CD8-positive, alpha-beta memory T cell (primary cell): Measurements from ENCODE around the gene NUCB2. TPM values are rescaled to one million over a fixed set of nuclear protein-coding genes. Genes with fewer than 3 reads are reported as not detected.

Experiments
- CTCF ChIA-PET: fragments of 350-600 bp; sonication (Branson Sonifier 250); formaldehyde crosslinking; loops from one replicate; lab custom pipeline; 2021; ENCODE audit warnings: antibody characterized with exemption; lab: Charles Lee
- POLR2A ChIA-PET: fragments of 350-600 bp; sonication (Branson Sonifier 250); formaldehyde crosslinking; loops from one replicate; lab custom pipeline; 2021; ENCODE audit warnings: antibody characterized with exemption; lab: Charles Lee
- DNase-seq, 5 donors: peaks; one replicate each; pipeline versions ENCODE4 v3.0.0 to v3.0.0-alpha.2; 2020 to 2022; ENCODE audit warnings: mixed read lengths in 1 of 5
- H3K27ac ChIP-seq: one replicate; pipeline ENCODE4 v1.7.0; 2013; ENCODE audit warnings: low read depth, mild to moderate bottlenecking, low read length, moderate library complexity
- H3K27me3 ChIP-seq: 2 replicates; pipeline ENCODE4 v1.7.0; 2013; ENCODE audit warnings: low read length, mild to moderate bottlenecking; ENCODE audit not compliant: insufficient read depth, poor library complexity, severe bottlenecking
- H3K36me3 ChIP-seq: 2 replicates; pipeline ENCODE4 v1.7.0; 2013; ENCODE audit warnings: mild to moderate bottlenecking, low read length, moderate library complexity; ENCODE audit not compliant: insufficient read depth
- H3K4me1 ChIP-seq: 2 replicates; pipeline ENCODE4 v1.7.0; 2013; ENCODE audit warnings: mild to moderate bottlenecking, low read length, moderate library complexity; ENCODE audit not compliant: insufficient read depth
- H3K4me3 ChIP-seq: 2 replicates; pipeline ENCODE4 v1.7.0; 2013; ENCODE audit warnings: mild to moderate bottlenecking, low read length
- H3K9me3 ChIP-seq: 2 replicates; pipeline ENCODE4 v1.7.0; 2013; ENCODE audit warnings: mild to moderate bottlenecking, low read length
- H3K27ac Mint-ChIP-seq, 8 donors: one replicate each; pipeline ENCODE4 v1.8.0; 2020 to 2021; ENCODE audit warnings: mixed read lengths in 8 of 8, mild to moderate bottlenecking in 6 of 8, inconsistent platforms in 3 of 8, moderate library complexity in 3 of 8
- H3K27me3 Mint-ChIP-seq, 2 donors: one replicate each; pipeline ENCODE4 v1.8.0; 2020 to 2021; ENCODE audit warnings: mixed read lengths in 2 of 2, mild to moderate bottlenecking in 1 of 2, moderate library complexity in 1 of 2
- H3K36me3 Mint-ChIP-seq, 3 donors: one replicate each; pipeline ENCODE4 v1.8.0; 2020 to 2021; ENCODE audit warnings: mixed read lengths in 3 of 3, inconsistent platforms in 1 of 3, mild to moderate bottlenecking in 1 of 3
- H3K4me1 Mint-ChIP-seq, 3 donors: one replicate each; pipeline ENCODE4 v1.8.0; 2020 to 2021; ENCODE audit warnings: mixed read lengths in 3 of 3, inconsistent platforms in 1 of 3, mild to moderate bottlenecking in 1 of 3
- H3K4me3 Mint-ChIP-seq, 7 donors: one replicate each; pipeline ENCODE4 v1.8.0; 2020 to 2021; ENCODE audit warnings: mixed read lengths in 7 of 7, mild to moderate bottlenecking in 6 of 7, moderate library complexity in 4 of 7, inconsistent platforms in 2 of 7
- H3K9me3 Mint-ChIP-seq, 5 donors: one replicate each; pipeline ENCODE4 v1.8.0; 2020 to 2022; ENCODE audit warnings: mixed read lengths in 5 of 5, mild to moderate bottlenecking in 3 of 5, moderate library complexity in 2 of 5, inconsistent platforms in 1 of 5
- polyA plus RNA-seq: library from polyadenylated mRNA; unstranded; fragments of 300-500 nt; fragmentation: Illumina TruSeq; gene quantifications from one replicate; pipeline ENCODE4 v1.2.3, GENCODE V29; 2021
- total RNA-seq, 2 experiments: library from RNA; stranded (reverse); gene quantifications; one replicate each; pipeline ENCODE4 v1.2.3, GENCODE V29; 2021

NUCB2 gene
- total and polyA plus RNA-seq, 3 experiments from 2014 or later = 30.3 to 218 (median 33.3) TPM

DNA sequence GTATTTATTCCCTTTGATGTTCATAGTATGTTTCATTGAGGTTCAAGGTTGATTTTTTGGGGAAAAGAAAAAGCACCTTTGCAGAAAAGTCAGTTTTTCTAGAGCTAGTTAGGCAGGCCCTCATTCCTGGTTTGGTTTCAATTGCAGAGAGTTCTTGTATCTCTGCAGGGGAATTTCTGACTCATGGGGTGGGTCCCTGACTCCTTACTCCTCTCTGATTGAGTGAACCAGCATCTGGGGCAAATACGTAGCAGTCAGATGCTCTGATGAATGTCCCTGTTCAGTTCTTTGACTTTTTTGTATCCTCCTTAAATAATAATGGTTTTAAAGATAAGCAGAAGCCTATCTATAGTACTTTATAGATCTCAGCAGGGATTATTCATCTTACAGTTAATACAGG lies 67.4 kb downstream of the NUCB2 start:
- CTCF ChIA-PET = no interaction called here
- peaks cover 0 to 1% of the 10 kb centered on the region in 2 donors for H3K27me3 Mint-ChIP-seq
- Histone ChIP-seq H3K4me1 (no peaks in the 10 kb centered on the region), H3K27ac (no peak overlapping the region), H3K4me3 (no peak overlapping the region), H3K36me3 (no peaks in the 10 kb centered on the region), H3K27me3 (no peaks in the 10 kb centered on the region), H3K9me3 (no peaks in the 10 kb centered on the region)
- DNase-seq = no peak
- H3K4me1 Mint-ChIP-seq = no peaks in the 10 kb centered on the region
- H3K27ac Mint-ChIP-seq = no peak overlapping the region
- peaks cover 0 to 9% (median 3%) of the 10 kb centered on the region in 3 donors for H3K36me3 Mint-ChIP-seq
- H3K9me3 Mint-ChIP-seq = no peaks in the 10 kb centered on the region
- POLR2A ChIA-PET = no interaction called here
- H3K4me3 Mint-ChIP-seq = no peak overlapping the region

DNA sequence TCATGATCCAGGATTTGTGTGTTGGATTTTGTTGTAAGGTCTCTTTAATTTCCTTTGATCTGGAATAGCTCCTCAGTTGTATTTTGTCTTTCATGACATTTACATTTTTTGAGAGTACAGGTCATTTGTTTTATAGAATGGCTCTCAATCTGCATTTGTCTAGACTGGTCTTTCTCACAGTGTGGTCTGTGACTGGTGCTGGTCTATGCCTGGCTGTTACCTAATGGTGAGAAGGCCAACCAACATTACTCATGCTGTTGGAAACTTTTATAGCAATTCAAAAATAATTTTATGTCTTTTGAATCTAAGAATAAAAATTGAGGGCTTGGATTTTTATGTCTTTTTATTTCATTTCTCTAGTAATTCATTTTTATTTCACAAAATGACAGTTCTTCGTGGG lies 71.1 kb downstream of the NUCB2 start:
- CTCF ChIA-PET = interaction anchor here (0.7 kb wide), 1 partner anchor 1374 kb away, joined by 3 read pairs; no protein-coding TSS in a partner anchor
- Histone ChIP-seq H3K27me3 (no peaks in the 10 kb centered on the region), H3K36me3 (no peaks in the 10 kb centered on the region), H3K9me3 (no peaks in the 10 kb centered on the region), H3K4me1 (peaks cover 5% of the 10 kb centered on the region), H3K27ac (no peak overlapping the region), H3K4me3 (no peak overlapping the region)
- POLR2A ChIA-PET = interaction anchor here (0.5 to 0.7 kb wide), 2 partner anchors 72 to 270 kb away, joined by 5 to 12 read pairs; partner anchors contain the start of gene RPS13
- DNase-seq = no peak
- Mint-ChIP-seq H3K27me3 (peaks cover 0 to 1% of the 10 kb centered on the region in 2 donors), H3K9me3 (no peaks in the 10 kb centered on the region), H3K36me3 (peaks cover 0 to 9% (median 3%) of the 10 kb centered on the region in 3 donors), H3K4me3 (no peak overlapping the region), H3K4me1 (peaks cover 12 to 23% (median 13%) of the 10 kb centered on the region in 3 donors), H3K27ac (no peak overlapping the region)

DNA sequence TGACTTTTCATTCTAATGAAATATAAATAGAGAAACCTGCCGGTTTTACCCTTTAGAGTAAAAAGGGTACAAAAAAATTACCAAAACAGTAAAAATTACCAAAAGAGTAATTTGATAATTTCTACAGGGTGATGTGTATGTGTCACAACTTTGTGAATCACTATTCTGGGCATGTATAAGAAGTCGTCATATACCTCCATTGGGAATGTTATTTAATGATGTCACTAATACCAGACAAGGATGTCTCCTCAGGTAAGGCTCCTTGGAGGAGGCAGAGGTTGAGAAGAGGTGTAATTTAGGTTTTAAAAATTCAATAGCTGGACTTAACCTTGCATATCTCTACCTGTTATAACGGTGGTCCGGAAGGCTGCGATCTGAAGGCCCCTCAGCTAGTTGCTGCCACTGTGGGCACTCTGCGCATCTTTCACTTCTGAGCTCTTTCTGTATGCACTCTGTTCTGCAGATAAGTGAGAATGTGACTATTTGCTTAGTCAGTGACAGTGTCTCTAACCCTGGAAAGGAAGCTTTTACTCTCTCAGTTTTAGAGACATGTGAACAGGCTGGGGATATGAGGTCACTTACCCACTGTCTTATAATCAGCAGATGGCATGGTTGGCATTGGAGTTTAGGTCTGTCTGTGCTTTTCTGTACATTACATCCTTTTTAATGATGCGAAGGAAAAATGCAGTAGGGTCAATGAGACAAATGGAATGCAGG lies 74.1 kb downstream of the NUCB2 start:
- Mint-ChIP-seq H3K27me3 (no peaks in the 10 kb centered on the region), H3K36me3 (peaks cover 0 to 9% (median 0%) of the 10 kb centered on the region in 3 donors), H3K4me3 (peak overlapping the region; percentile 90 to 97 (median 93)), H3K4me1 (peaks cover 29 to 44% (median 30%) of the 10 kb centered on the region in 3 donors), H3K27ac (peak overlapping the region; percentile 71 to 99 (median 94)), H3K9me3 (peaks cover 0 to 5% (median 0%) of the 10 kb centered on the region in 5 donors)
- Histone ChIP-seq H3K36me3 (no peaks in the 10 kb centered on the region), H3K27me3 (no peaks in the 10 kb centered on the region), H3K4me1 (peaks cover 15% of the 10 kb centered on the region), H3K27ac (no peak overlapping the region), H3K9me3 (no peaks in the 10 kb centered on the region), H3K4me3 (no peak overlapping the region)
- POLR2A ChIA-PET = interaction anchor here (0.5 kb wide), 1 partner anchor 107 kb away, joined by 3 read pairs; no protein-coding TSS in a partner anchor
- no peak for DNase-seq
- CTCF ChIA-PET = interaction anchor here (0.6 to 0.9 kb wide), 2 partner anchors 14 to 121 kb away, joined by 3 read pairs; no protein-coding TSS in a partner anchor

DNA sequence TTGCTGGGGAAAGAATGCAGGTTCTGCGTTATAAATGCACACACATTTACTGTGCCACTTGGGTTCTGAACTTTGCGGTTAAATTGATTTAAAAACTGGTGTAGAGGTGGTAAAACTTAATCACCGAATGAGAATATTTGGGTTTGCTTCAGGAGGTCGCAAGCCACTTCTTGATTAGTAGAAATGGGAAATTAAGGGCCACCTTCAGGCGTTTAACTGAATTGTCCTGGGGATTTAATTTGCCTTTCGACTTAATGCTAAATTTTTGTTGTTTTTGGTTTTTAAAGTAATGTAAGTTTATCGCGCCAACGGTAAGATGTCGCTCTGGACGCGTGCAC lies 74.6 kb downstream of the NUCB2 start:
- H3K36me3 Mint-ChIP-seq = peaks cover 0 to 9% (median 0%) of the 10 kb centered on the region in 3 donors
- Histone ChIP-seq H3K27me3 (no peaks in the 10 kb centered on the region), H3K9me3 (no peaks in the 10 kb centered on the region), H3K36me3 (no peaks in the 10 kb centered on the region), H3K4me3 (peak overlapping the region; percentile 56), H3K27ac (no peak overlapping the region), H3K4me1 (peaks cover 15% of the 10 kb centered on the region)
- H3K4me3 Mint-ChIP-seq = peak overlapping the region; percentile 90 to 97 (median 93)
- ChIA-PET CTCF (interaction anchor here (0.6 to 0.9 kb wide), 2 partner anchors 15 to 121 kb away, joined by 3 read pairs; no protein-coding TSS in a partner anchor), POLR2A (no interaction called here)
- peaks cover 29 to 44% (median 30%) of the 10 kb centered on the region in 3 donors for H3K4me1 Mint-ChIP-seq
- H3K9me3 Mint-ChIP-seq = peaks cover 0 to 5% (median 0%) of the 10 kb centered on the region in 5 donors
- no peaks in the 10 kb centered on the region for H3K27me3 Mint-ChIP-seq
- DNase-seq = no peak
- peak overlapping the region; percentile 71 to 99 (median 94) for H3K27ac Mint-ChIP-seq

DNA sequence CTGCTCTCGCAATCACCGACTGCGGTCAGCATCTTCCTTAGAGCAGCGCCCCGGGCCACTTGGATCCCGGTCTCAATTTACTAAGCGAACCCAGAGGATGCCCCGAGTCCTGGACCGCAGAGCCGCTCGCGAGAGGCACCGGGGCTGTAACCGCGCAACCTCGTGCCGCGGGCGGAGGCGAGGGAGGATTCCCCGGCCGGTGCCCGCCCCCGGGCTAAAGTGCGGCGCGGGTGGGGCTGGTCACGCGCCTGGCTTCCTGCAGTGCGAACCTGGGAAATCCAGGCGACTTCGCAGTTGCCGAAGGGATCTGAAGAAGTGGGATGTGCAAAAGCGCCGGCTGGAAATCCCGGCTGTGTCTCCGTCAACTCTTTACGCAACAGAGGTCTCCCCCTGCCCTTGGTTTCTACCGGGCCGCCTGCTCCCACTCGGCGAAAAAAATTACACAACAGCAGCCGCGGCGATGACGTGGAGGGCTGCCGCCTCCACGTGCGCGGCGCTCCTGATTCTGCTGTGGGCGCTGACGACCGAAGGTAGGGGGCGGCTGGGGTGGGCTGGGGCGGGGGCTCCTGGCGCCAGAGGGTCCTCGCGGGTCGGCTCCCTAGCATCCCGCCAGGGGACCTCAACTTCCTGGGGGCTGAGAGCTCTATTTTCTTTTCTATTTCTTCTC lies 75.1 kb downstream of the NUCB2 start, which contains the start of gene NCR3LG1:
Gene NCR3LG1 (plus strand): TSS at position 291 of the 667 bp plus-strand sequence. CDS start 170 bp downstream, at position 461.
- CTCF ChIA-PET = interaction anchor here (0.7 kb wide), 2 partner anchors 76 to 279 kb away, joined by 3 read pairs; no protein-coding TSS in a partner anchor
- Mint-ChIP-seq H3K27me3 (no peaks in the 10 kb centered on the region), H3K36me3 (peaks cover 0 to 9% (median 0%) of the 10 kb centered on the region in 3 donors), H3K27ac (peak within 1 kb of the TSS; percentile 71 to 99 (median 95)), H3K4me1 (peaks cover 29 to 44% (median 30%) of the 10 kb centered on the region in 3 donors), H3K9me3 (peaks cover 0 to 5% (median 0%) of the 10 kb centered on the region in 5 donors), H3K4me3 (peak within 1 kb of the TSS; percentile 90 to 97 (median 93))
- H3K4me3 ChIP-seq = peak within 1 kb of the TSS; percentile 56
- no peaks in the 10 kb centered on the region for H3K9me3 ChIP-seq
- no peaks in the 10 kb centered on the region for H3K36me3 ChIP-seq
- H3K27ac ChIP-seq = peak within 1 kb of the TSS; percentile 33
- DNase-seq = peak; percentile 58 to 76 (median 71)
- H3K27me3 ChIP-seq = no peaks in the 10 kb centered on the region
- POLR2A ChIA-PET = interaction anchor here (0.6 to 0.8 kb wide), 5 partner anchors 22 to 1887 kb away, joined by 3 to 5 read pairs (median 3); partner anchors contain the start of gene PIK3C2A
- H3K4me1 ChIP-seq = peaks cover 15% of the 10 kb centered on the region

DNA sequence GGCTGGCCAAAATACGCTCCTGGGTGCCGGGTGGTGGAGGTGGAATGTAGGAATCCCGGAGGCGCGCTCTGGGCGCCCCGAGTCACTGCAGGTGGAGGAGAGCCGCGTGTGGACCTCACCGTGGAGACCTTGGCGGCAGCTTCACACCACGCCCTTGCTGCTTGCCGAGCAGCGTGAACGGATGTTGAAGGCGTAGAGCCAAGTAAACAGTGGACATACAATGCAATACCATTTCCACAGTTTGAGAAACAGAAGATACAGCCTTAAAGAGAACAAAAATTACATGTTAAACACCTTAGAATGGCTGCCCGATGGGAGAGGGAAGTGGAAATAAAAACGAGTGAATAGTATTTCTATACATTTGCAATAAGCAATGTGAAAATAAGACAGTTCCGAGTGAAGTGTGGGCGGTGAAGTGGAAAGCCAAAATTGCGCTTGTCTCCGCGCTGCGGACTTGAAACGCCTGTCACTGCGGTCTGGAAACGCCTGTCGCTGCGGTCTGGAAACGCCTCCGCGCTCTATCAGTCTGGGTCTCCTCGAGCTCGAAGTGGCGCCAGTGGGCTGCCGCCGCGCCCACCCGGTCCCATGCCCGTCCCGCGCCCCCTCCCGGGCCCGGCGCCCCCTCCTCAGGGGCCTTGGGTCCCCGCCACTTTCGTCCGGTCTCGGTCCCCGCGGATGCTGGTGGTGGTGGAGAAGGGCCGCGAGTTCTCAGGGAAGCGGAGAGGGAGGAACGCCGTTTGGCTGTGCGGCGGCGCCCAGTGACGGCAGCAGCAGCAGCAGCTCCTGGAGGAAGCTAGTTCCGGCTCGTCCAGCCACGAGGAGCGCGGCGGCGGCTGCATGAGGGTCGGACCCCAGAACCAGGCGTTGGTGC lies 76.6 kb downstream of the NUCB2 start:
- POLR2A ChIA-PET = interaction anchor here (1.1 to 1.6 kb wide), 4 partner anchors 76 to 275 kb away, joined by 3 to 7 read pairs (median 5); partner anchors contain the start of genes NUCB2, PIK3C2A and RPS13

More for the DNA sequence above, 76.6 kb downstream of the NUCB2 start:
- Histone ChIP-seq H3K4me1 (peaks cover 15% of the 10 kb centered on the region), H3K4me3 (peak overlapping the region; percentile 54), H3K27ac (peak overlapping the region; percentile 33), H3K36me3 (no peaks in the 10 kb centered on the region), H3K27me3 (no peaks in the 10 kb centered on the region), H3K9me3 (no peaks in the 10 kb centered on the region)
- no peaks in the 10 kb centered on the region for H3K27me3 Mint-ChIP-seq
- H3K4me3 Mint-ChIP-seq = peak overlapping the region; percentile 90 to 97 (median 93)
- peak; percentile 35 to 64 (median 60) for DNase-seq
- peaks cover 0 to 9% (median 4%) of the 10 kb centered on the region in 3 donors for H3K36me3 Mint-ChIP-seq
- H3K9me3 Mint-ChIP-seq = peaks cover 0 to 5% (median 0%) of the 10 kb centered on the region in 5 donors
- peaks cover 29 to 44% (median 30%) of the 10 kb centered on the region in 3 donors for H3K4me1 Mint-ChIP-seq
- H3K27ac Mint-ChIP-seq = peak overlapping the region; percentile 67 to 99 (median 95)
- CTCF ChIA-PET = interaction anchor here (0.8 to 2.1 kb wide), 11 partner anchors 8 to 123 kb away, joined by 3 to 12 read pairs (median 3); partner anchors contain the start of gene KCNJ11
